ENCODE data around the gene LIM2.
"Not testable (repeated sequence)": the region's sequence is repeated elsewhere in the genome, so short reads cannot be mapped to it uniquely, and the experiment has no call there.

LIM2 gene

DNA sequence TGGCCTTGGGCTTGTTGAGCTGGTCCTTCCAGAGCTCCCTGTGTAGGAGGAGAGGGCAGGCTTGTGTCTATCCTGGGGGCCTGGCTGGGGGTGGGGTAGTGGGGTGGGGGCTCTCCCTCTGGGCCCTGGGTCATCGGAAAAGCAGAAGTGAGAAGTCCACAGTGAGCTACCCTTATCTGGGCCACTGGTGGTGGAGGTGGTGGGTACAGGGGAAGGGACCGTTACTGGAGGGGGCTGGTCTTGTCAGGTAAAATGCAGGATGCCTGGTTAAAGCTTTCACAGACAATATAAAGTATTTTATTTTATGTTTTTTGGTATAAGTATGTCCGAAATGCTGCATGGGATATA, 30.0 kb upstream of the LIM2 start:
- Histone ChIP-seq H3K36me3 (ENCODE audit: control insufficient read depth in 1 of 2, insufficient read depth in 2 of 2, low read length in 2 of 2) (no peaks in the 10 kb centered on the region), H3K4me3 (ENCODE audit: low read depth in 1 of 2, low read length in 2 of 2) (no peak overlapping the region), H3K9ac (ENCODE audit: low read depth in 1 of 2, low read length in 2 of 2) (no peak overlapping the region), H3K27me3 (ENCODE audit: control insufficient read depth in 1 of 2, insufficient read depth in 2 of 2, low read length in 2 of 2) (no peaks in the 10 kb centered on the region), H3K9me3 (ENCODE audit: control insufficient read depth in 1 of 2, low read length in 2 of 2) (no peaks in the 10 kb centered on the region), H3K27ac (ENCODE audit: low read depth, low read length) (no peak overlapping the region), H3K4me1 (ENCODE audit: control insufficient read depth in 1 of 2, insufficient read depth in 2 of 2, low read length in 2 of 2) (no peaks in the 10 kb centered on the region)

DNA sequence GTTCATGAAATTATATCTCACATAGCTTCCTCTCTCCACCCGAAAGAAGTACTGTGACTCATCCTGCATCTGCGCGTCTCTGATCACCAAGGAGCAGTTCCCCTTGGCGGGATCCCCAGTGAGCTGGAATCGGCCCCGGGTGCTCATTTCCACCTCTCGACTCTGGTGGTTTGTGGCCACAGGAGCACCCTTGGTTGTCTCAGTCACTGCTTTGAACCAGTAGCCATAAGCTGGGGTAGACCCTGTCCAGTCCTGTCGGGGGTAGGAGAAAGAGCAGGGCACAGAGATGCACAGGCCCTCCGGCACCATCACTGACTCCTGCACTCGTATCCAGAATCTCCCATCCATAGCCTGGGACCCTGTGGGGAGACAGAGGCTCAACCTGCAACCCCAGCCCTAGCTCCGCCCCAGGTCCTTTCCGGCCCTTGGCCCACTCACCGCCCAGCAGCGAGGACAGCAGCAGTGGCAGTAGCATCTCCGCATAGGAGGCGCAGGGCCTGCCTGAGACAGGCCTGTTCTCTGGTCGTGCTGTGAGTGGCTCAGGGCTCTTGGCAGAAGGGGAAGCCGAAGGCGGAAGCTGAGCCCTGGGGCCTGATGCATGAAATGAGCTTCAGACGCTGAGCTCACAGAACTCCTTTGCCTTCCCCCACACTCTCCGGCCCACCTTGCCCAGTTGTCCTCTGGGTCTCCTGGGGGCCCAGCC, 29.5 kb upstream of the LIM2 start, which contains the start of gene SIGLEC10:
Gene SIGLEC10 (minus strand): TSS at position 536 of the 703 bp plus-strand sequence. CDS start 61 bp downstream, at position 475.
- Histone ChIP-seq H3K4me1 (ENCODE audit: control insufficient read depth in 1 of 2, insufficient read depth in 2 of 2, low read length in 2 of 2) (no peaks in the 10 kb centered on the region), H3K36me3 (ENCODE audit: control insufficient read depth in 1 of 2, insufficient read depth in 2 of 2, low read length in 2 of 2) (no peaks in the 10 kb centered on the region), H3K27ac (ENCODE audit: low read depth, low read length) (peak within 1 kb of the TSS; percentile 50), H3K4me3 (ENCODE audit: low read depth in 1 of 2, low read length in 2 of 2) (peak within 1 kb of the TSS in 1 of 2 donors; percentile 5), H3K9ac (ENCODE audit: low read depth in 1 of 2, low read length in 2 of 2) (no peak within 1 kb of the TSS), H3K27me3 (ENCODE audit: control insufficient read depth in 1 of 2, insufficient read depth in 2 of 2, low read length in 2 of 2) (no peaks in the 10 kb centered on the region), H3K9me3 (ENCODE audit: control insufficient read depth in 1 of 2, low read length in 2 of 2) (no peaks in the 10 kb centered on the region)

DNA sequence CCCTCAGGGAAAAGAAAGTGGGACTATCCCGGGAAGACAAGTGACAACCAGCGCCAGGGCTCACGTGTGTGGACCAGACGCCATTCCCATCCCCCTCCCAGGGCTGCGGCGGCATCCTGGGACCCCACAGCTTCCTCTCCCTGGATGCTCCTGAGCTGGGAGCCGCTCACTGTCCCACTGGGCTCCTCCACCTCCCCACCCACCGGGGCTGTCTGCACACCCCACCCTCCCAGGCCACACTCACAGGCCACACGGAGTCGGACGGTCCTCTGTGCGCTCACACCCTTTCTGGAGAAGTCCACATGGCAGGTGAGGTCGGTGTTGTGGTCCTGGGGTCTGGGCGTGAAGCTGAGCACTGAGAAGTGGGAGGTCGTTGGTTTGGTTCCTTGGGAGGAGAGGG, 28.6 kb upstream of the LIM2 start:
- not testable (repeated sequence) for H3K36me3 ChIP-seq (ENCODE audit: control insufficient read depth in 1 of 2, insufficient read depth in 2 of 2, low read length in 2 of 2); H3K27me3 ChIP-seq (ENCODE audit: control insufficient read depth in 1 of 2, insufficient read depth in 2 of 2, low read length in 2 of 2); H3K9ac ChIP-seq (ENCODE audit: low read depth in 1 of 2, low read length in 2 of 2); H3K27ac ChIP-seq (ENCODE audit: low read depth, low read length); H3K4me3 ChIP-seq (ENCODE audit: low read depth in 1 of 2, low read length in 2 of 2); H3K9me3 ChIP-seq (ENCODE audit: control insufficient read depth in 1 of 2, low read length in 2 of 2); H3K4me1 ChIP-seq (ENCODE audit: control insufficient read depth in 1 of 2, insufficient read depth in 2 of 2, low read length in 2 of 2)

DNA sequence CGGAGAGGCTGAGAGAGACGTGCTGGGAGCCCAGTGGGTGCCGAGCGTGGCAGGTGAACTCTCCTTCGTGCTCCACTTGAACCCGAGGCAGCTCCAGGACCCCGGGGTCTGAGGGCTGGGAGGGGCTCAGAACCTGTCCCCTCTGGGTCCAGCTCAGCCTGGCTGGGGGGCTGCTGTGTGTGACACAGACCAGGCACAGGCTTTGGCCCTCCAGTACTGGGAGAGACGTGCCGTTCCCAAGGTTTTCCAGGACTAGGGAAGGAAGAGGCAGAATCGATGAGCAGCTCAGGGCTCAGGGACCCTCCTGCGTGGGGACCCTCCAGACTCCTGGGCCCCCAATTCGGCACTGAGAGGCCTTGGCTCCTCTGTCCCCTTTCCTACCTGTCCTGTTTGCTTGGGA, 27.4 kb upstream of the LIM2 start:
- H3K36me3 ChIP-seq (ENCODE audit: control insufficient read depth in 1 of 2, insufficient read depth in 2 of 2, low read length in 2 of 2), result no peaks in the 10 kb centered on the region
- H3K4me3 ChIP-seq (ENCODE audit: low read depth in 1 of 2, low read length in 2 of 2), result no peak overlapping the region
- H3K9ac ChIP-seq (ENCODE audit: low read depth in 1 of 2, low read length in 2 of 2), result no peak overlapping the region
- no peak overlapping the region for H3K27ac ChIP-seq (ENCODE audit: low read depth, low read length)
- no peaks in the 10 kb centered on the region for H3K9me3 ChIP-seq (ENCODE audit: control insufficient read depth in 1 of 2, low read length in 2 of 2)
- no peaks in the 10 kb centered on the region for H3K27me3 ChIP-seq (ENCODE audit: control insufficient read depth in 1 of 2, insufficient read depth in 2 of 2, low read length in 2 of 2)
- H3K4me1 ChIP-seq (ENCODE audit: control insufficient read depth in 1 of 2, insufficient read depth in 2 of 2, low read length in 2 of 2), result no peaks in the 10 kb centered on the region

DNA sequence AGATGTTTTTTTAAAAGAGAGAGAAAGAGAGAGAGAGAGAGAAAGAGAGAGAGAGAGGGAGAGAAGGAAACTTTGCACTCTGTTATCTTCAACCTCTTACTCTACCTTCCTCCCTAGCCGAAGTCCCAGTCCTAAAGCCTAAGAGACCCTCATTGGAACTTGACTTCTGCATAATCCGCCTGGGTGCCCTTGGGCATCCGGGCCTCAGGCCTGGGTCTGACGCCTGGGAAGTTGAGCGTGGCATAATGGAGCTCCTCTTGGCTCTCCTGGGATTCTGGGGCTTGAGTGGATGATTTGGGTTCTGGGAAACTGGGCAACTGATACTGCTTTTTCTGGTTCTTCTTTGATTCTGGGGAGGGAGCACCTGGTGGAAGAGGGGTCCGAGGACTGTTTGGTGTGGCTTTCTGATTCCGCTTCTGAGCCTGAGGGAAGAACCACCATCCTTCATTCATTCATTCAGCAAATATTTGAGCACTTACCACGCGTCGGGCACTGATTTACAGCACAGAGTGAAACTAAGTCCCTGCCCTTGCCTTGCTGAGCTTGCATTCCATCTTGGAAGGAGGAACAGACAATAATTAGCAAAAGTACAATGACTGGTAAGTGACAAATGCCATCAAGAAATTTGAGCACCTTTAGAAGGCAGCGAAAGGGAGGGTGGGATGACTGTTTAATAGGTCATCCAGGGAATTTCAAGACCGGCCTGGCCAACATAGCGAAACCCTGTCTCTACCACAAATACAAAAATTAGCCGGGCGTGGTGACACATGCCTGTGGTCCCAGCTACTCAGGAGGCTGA, 23.4 kb upstream of the LIM2 start:
- H3K27ac ChIP-seq (ENCODE audit: low read depth, low read length), result no peak overlapping the region
- H3K9me3 ChIP-seq (ENCODE audit: control insufficient read depth in 1 of 2, low read length in 2 of 2), result no peaks in the 10 kb centered on the region
- H3K9ac ChIP-seq (ENCODE audit: low read depth in 1 of 2, low read length in 2 of 2), result no peak overlapping the region

DNA sequence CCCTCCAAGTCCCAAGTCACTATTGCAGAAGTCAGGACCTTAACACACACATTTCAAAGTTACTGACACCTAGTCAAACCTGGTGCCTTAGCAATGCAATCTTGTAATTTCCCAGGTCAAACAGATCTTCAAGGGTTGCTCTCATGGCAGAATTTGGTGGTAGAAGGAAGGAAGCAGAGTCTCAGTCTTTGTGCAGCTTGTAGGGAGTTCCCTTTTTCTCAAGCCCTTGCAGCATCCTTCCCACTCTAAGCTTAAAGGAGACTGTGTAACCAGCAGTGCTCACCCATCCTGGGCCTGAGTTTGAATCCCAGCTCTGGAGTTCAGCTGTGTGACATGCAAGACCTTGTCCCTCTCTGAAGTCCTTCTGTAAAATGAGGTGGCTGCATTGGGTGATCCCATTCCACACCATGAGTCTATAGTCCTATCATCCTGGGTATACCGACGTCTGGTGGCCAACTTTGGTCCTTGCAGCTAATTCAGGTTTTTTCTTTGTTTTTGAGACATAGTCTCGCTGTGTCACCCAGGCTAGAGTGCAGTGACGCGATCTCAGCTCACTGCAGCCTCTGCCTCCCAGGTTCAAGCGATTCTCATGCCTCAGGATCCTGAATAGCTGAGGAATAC, 19.8 kb upstream of the LIM2 start:
- Histone ChIP-seq H3K27ac (ENCODE audit: low read depth, low read length) (no peak overlapping the region), H3K27me3 (ENCODE audit: control insufficient read depth in 1 of 2, insufficient read depth in 2 of 2, low read length in 2 of 2) (no peaks in the 10 kb centered on the region), H3K4me1 (ENCODE audit: control insufficient read depth in 1 of 2, insufficient read depth in 2 of 2, low read length in 2 of 2) (no peaks in the 10 kb centered on the region), H3K36me3 (ENCODE audit: control insufficient read depth in 1 of 2, insufficient read depth in 2 of 2, low read length in 2 of 2) (no peaks in the 10 kb centered on the region), H3K9ac (ENCODE audit: low read depth in 1 of 2, low read length in 2 of 2) (no peak overlapping the region), H3K4me3 (ENCODE audit: low read depth in 1 of 2, low read length in 2 of 2) (no peak overlapping the region), H3K9me3 (ENCODE audit: control insufficient read depth in 1 of 2, low read length in 2 of 2) (peaks cover 0 to 1% of the 10 kb centered on the region in 2 donors)

More for the DNA sequence above, 23.4 kb upstream of the LIM2 start:
- Histone ChIP-seq H3K36me3 (ENCODE audit: control insufficient read depth in 1 of 2, insufficient read depth in 2 of 2, low read length in 2 of 2) (no peaks in the 10 kb centered on the region), H3K27me3 (ENCODE audit: control insufficient read depth in 1 of 2, insufficient read depth in 2 of 2, low read length in 2 of 2) (no peaks in the 10 kb centered on the region), H3K4me3 (ENCODE audit: low read depth in 1 of 2, low read length in 2 of 2) (no peak overlapping the region), H3K4me1 (ENCODE audit: control insufficient read depth in 1 of 2, insufficient read depth in 2 of 2, low read length in 2 of 2) (no peaks in the 10 kb centered on the region)

DNA sequence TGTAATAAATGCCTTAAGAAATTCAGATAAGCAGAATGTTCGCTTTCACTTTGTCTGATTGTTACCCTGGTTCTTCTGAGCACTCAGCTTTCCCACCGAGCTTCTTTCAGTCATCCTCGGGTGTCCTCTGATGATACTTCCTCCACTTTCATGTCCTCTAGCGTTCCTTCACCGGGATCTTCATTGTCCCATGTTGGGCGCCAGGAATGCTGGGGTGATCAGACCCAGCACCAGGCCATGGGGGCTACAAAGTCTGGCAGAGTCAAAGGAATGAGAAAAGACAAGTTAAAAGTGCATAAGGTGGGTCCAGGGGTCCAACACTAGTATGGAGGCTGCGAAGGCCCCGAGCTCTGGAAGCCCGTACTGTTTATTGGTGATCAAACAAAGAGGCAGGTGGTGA, 14.3 kb upstream of the LIM2 start:
- H3K9me3 ChIP-seq (ENCODE audit: control insufficient read depth in 1 of 2, low read length in 2 of 2), result peaks cover 6 to 11% of the 10 kb centered on the region in 2 donors
- H3K9ac ChIP-seq (ENCODE audit: low read depth in 1 of 2, low read length in 2 of 2), result no peak overlapping the region
- H3K27me3 ChIP-seq (ENCODE audit: control insufficient read depth in 1 of 2, insufficient read depth in 2 of 2, low read length in 2 of 2), result no peaks in the 10 kb centered on the region
- H3K4me3 ChIP-seq (ENCODE audit: low read depth in 1 of 2, low read length in 2 of 2), result no peak overlapping the region
- H3K4me1 ChIP-seq (ENCODE audit: control insufficient read depth in 1 of 2, insufficient read depth in 2 of 2, low read length in 2 of 2), result no peaks in the 10 kb centered on the region
- H3K36me3 ChIP-seq (ENCODE audit: control insufficient read depth in 1 of 2, insufficient read depth in 2 of 2, low read length in 2 of 2), result no peaks in the 10 kb centered on the region
- no peak overlapping the region for H3K27ac ChIP-seq (ENCODE audit: low read depth, low read length)

DNA sequence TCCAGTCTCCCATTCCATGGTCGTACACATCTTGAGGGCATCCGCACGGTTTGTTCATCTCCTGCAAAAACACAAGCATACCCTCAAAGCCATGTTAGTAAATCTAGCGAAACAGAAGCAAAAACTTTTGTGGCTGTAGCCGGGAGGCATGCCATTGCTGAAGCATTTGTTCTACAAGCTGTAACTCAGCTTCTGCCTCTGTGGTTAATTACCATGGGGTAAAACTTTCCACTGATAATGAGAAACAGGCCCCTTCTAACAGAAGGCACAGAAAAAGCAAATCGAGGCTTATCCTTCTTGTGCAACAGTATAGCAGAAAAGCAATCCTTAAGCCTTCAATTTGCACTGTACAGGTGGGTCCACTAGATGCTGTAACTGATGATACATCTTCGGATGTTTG, 12.2 kb upstream of the LIM2 start:
- H3K9ac ChIP-seq (ENCODE audit: low read depth in 1 of 2, low read length in 2 of 2); H3K4me1 ChIP-seq (ENCODE audit: control insufficient read depth in 1 of 2, insufficient read depth in 2 of 2, low read length in 2 of 2); H3K27ac ChIP-seq (ENCODE audit: low read depth, low read length); H3K4me3 ChIP-seq (ENCODE audit: low read depth in 1 of 2, low read length in 2 of 2); H3K27me3 ChIP-seq (ENCODE audit: control insufficient read depth in 1 of 2, insufficient read depth in 2 of 2, low read length in 2 of 2); H3K36me3 ChIP-seq (ENCODE audit: control insufficient read depth in 1 of 2, insufficient read depth in 2 of 2, low read length in 2 of 2): not testable (repeated sequence)
- peaks cover 6 to 11% of the 10 kb centered on the region in 2 donors for H3K9me3 ChIP-seq (ENCODE audit: control insufficient read depth in 1 of 2, low read length in 2 of 2)

DNA sequence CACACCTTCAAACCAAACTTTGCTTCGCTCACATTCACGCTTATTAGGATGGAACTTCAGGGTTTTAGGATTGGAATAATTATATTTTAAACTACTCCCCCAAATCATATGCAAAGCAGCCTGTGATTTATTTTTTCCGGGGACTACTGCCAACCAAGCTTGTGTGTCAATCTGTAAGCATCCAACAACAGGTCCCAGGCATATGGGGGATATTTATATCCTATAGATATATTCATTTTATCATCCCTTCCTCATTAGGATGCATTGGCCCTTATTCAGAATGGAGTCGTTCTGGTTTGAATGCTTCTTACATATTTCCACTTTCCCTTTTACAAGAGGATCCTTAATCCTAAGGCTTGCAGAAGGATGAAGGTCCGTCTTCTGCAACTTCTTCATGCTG, 11.5 kb upstream of the LIM2 start:
- no peaks in the 10 kb centered on the region for H3K27me3 ChIP-seq (ENCODE audit: control insufficient read depth in 1 of 2, insufficient read depth in 2 of 2, low read length in 2 of 2)
- H3K27ac ChIP-seq (ENCODE audit: low read depth, low read length), result no peak overlapping the region
- peaks cover 6% of the 10 kb centered on the region in 2 donors for H3K4me1 ChIP-seq (ENCODE audit: control insufficient read depth in 1 of 2, insufficient read depth in 2 of 2, low read length in 2 of 2)
- H3K36me3 ChIP-seq (ENCODE audit: control insufficient read depth in 1 of 2, insufficient read depth in 2 of 2, low read length in 2 of 2), result no peaks in the 10 kb centered on the region
- H3K4me3 ChIP-seq (ENCODE audit: low read depth in 1 of 2, low read length in 2 of 2), result no peak overlapping the region
- peaks cover 6 to 11% of the 10 kb centered on the region in 2 donors for H3K9me3 ChIP-seq (ENCODE audit: control insufficient read depth in 1 of 2, low read length in 2 of 2)
- no peak overlapping the region for H3K9ac ChIP-seq (ENCODE audit: low read depth in 1 of 2, low read length in 2 of 2)

DNA sequence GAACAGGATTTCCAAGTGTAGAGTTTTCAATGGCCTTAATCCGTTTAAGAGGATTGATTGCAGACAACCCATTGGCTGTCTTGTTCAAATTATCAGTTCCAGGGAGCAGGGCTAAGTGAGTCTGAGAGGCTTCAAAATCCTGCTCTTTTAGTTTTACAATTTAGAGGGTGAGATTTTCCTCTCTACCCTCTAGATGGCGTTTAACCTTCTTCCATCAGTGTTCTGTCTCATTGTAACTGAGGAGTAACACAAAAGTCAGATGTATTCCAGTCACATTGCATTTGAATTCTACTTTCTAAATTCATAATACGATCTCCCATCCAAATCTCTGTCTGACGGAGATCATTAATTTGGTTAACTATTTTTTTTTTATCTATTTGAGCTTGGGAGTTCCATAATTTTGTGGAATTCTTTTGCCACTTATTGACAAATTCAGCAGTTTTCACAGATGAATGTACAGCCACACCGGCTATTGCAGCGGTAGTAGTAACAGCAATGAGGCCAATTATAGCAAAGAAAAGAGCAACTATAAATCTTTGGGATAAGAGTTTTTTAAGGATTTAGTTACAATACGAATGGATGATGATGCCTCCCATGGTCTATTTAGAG, 10.4 kb upstream of the LIM2 start:
- Histone ChIP-seq H3K36me3 (ENCODE audit: control insufficient read depth in 1 of 2, insufficient read depth in 2 of 2, low read length in 2 of 2) (no peaks in the 10 kb centered on the region), H3K27ac (ENCODE audit: low read depth, low read length) (no peak overlapping the region), H3K4me3 (ENCODE audit: low read depth in 1 of 2, low read length in 2 of 2) (no peak overlapping the region)

More for the DNA sequence above, 10.4 kb upstream of the LIM2 start:
- no peaks in the 10 kb centered on the region for H3K27me3 ChIP-seq (ENCODE audit: control insufficient read depth in 1 of 2, insufficient read depth in 2 of 2, low read length in 2 of 2)
- H3K9me3 ChIP-seq (ENCODE audit: control insufficient read depth in 1 of 2, low read length in 2 of 2), result peaks cover 6 to 11% of the 10 kb centered on the region in 2 donors
- no peak overlapping the region for H3K9ac ChIP-seq (ENCODE audit: low read depth in 1 of 2, low read length in 2 of 2)
- H3K4me1 ChIP-seq (ENCODE audit: control insufficient read depth in 1 of 2, insufficient read depth in 2 of 2, low read length in 2 of 2), result peaks cover 10 to 11% of the 10 kb centered on the region in 2 donors

Measured in duodenal mucosa (tissue), 2 donors.